WTC11 (cell line): ENCODE data around the gene SNX11. TPM values are rescaled to one million over a fixed set of nuclear protein-coding genes. Genes with fewer than 3 reads are reported as not detected.

Experiments used
- ATAC-seq: fragments of 200-7000 bp; cut with Tn5 transposase; 2 replicates; pipeline ENCODE4 v1.10.0; 2021; ENCODE audit warnings: mild to moderate bottlenecking, moderate library complexity
- CTCF ChIA-PET: fragments of 300-600 bp; sonication (Branson Sonifier 250); formaldehyde crosslinking; loops from one replicate; lab custom pipeline; 2021; ENCODE audit warnings: antibody characterized with exemption; lab: Charles Lee
- POLR2A ChIA-PET: fragments of 350-600 bp; sonication (Branson Sonifier 250); formaldehyde crosslinking; loops from one replicate; lab custom pipeline; 2021; ENCODE audit warnings: antibody characterized with exemption; lab: Charles Lee
- DNase-seq: peaks from one replicate; pipeline ENCODE4 v3.0.0; 2021; ENCODE audit warnings: low spot score
- H3K27ac Mint-ChIP-seq: 2 replicates; pipeline ENCODE4 v1.8.0; 2021; ENCODE audit warnings: mixed read lengths
- H3K27me3 Mint-ChIP-seq: 2 replicates; pipeline ENCODE4 v1.8.0; 2021; ENCODE audit warnings: low read depth, mild to moderate bottlenecking, moderate library complexity, mixed read lengths
- H3K36me3 Mint-ChIP-seq: 2 replicates; pipeline ENCODE4 v1.8.0; 2021; ENCODE audit warnings: mixed read lengths
- H3K4me1 Mint-ChIP-seq: 2 replicates; pipeline ENCODE4 v1.8.0; 2022; ENCODE audit warnings: mixed read lengths
- H3K4me3 Mint-ChIP-seq: 2 replicates; pipeline ENCODE4 v1.8.0; 2021; ENCODE audit warnings: mild to moderate bottlenecking, moderate library complexity, mixed read lengths
- H3K9me3 Mint-ChIP-seq: 2 replicates; pipeline ENCODE4 v1.8.0; 2021; ENCODE audit warnings: mixed read lengths
- CREB1 ChIP-seq: sonication (generic); formaldehyde crosslinking; IDR thresholded peaks from 2 replicates; pipeline ENCODE4 v1.8.0; 2023; ENCODE audit warnings: mild to moderate bottlenecking, missing genetic modification reagents
- CREM ChIP-seq: sonication (generic); formaldehyde crosslinking; IDR thresholded peaks from 2 replicates; pipeline ENCODE4 v1.8.1; 2022; ENCODE audit warnings: mild to moderate bottlenecking, missing genetic modification reagents, moderate library complexity
- EMX1 ChIP-seq: fragments of 250-450 bp; sonication (Bioruptor Pico); IDR thresholded peaks from 2 replicates; pipeline ENCODE4 v1.8.0; 2021; ENCODE audit warnings: mild to moderate bottlenecking
- ETV6 ChIP-seq: sonication (generic); formaldehyde crosslinking; IDR thresholded peaks from 2 replicates; pipeline ENCODE4 v1.8.1; 2022; ENCODE audit warnings: mild to moderate bottlenecking, missing genetic modification reagents
- FOXP1 ChIP-seq: sonication (generic); formaldehyde crosslinking; IDR thresholded peaks from 2 replicates; pipeline ENCODE4 v1.8.0; 2022; ENCODE audit warnings: missing genetic modification reagents, mild to moderate bottlenecking, moderate library complexity, borderline replicate concordance
- GRHL2 ChIP-seq: fragments of 250-450 bp; sonication (Bioruptor Pico); IDR thresholded peaks from 2 replicates; pipeline ENCODE4 v1.8.0; 2022; ENCODE audit warnings: mild to moderate bottlenecking, moderate library complexity; ENCODE audit not compliant: insufficient replicate concordance, severe bottlenecking
- GTF2I ChIP-seq: fragments of 250-450 bp; sonication (Bioruptor Pico); conservative IDR thresholded peaks from 2 replicates; pipeline ENCODE4 v1.4.0; 2021; ENCODE audit warnings: mild to moderate bottlenecking
- HMGA2 ChIP-seq: fragments of 250-450 bp; sonication (Bioruptor Pico); IDR thresholded peaks from 2 replicates; pipeline ENCODE4 v1.4.0; 2021; ENCODE audit warnings: mild to moderate bottlenecking, moderate library complexity
- JUN ChIP-seq: sonication (generic); formaldehyde crosslinking; IDR thresholded peaks from 2 replicates; pipeline ENCODE4 v1.8.0; 2023; ENCODE audit warnings: mild to moderate bottlenecking, missing genetic modification reagents
- KAT7 ChIP-seq: sonication (generic); formaldehyde crosslinking; IDR thresholded peaks from 2 replicates; pipeline ENCODE4 v1.8.1; 2023; ENCODE audit warnings: missing genetic modification reagents, mild to moderate bottlenecking, borderline replicate concordance
- MAX ChIP-seq: sonication (generic); formaldehyde crosslinking; IDR thresholded peaks from 2 replicates; pipeline ENCODE4 v1.8.0; 2022; ENCODE audit warnings: mild to moderate bottlenecking, missing genetic modification reagents
- NR2C2 ChIP-seq: sonication (generic); formaldehyde crosslinking; IDR thresholded peaks from 2 replicates; pipeline ENCODE4 v1.8.0; 2022; ENCODE audit warnings: mild to moderate bottlenecking, missing genetic modification reagents
- OVOL2 ChIP-seq: fragments of 250-450 bp; sonication (Bioruptor Pico); IDR thresholded peaks from 2 replicates; pipeline ENCODE4 v1.9.0; 2021; ENCODE audit warnings: mild to moderate bottlenecking, borderline replicate concordance
- RELA ChIP-seq: sonication (generic); formaldehyde crosslinking; IDR thresholded peaks from 2 replicates; pipeline ENCODE4 v1.8.1; 2022; ENCODE audit warnings: missing genetic modification reagents, mild to moderate bottlenecking, borderline replicate concordance
- SOX15 ChIP-seq: fragments of 250-450 bp; sonication (Bioruptor Pico); IDR thresholded peaks from 2 replicates; pipeline ENCODE4 v1.9.0; 2021; ENCODE audit warnings: mild to moderate bottlenecking
- SP1 ChIP-seq: sonication (generic); formaldehyde crosslinking; conservative IDR thresholded peaks from 2 replicates; pipeline ENCODE4 v1.8.1; 2022; ENCODE audit warnings: missing genetic modification reagents
- ZMAT4 ChIP-seq: fragments of 250-450 bp; sonication (Bioruptor Pico); IDR thresholded peaks from 2 replicates; pipeline ENCODE4 v1.9.0; 2021; ENCODE audit warnings: mild to moderate bottlenecking
- ZNF121 ChIP-seq: sonication (generic); formaldehyde crosslinking; IDR thresholded peaks from 2 replicates; pipeline ENCODE4 v1.8.0; 2023; ENCODE audit warnings: missing genetic modification reagents
- ZNF317 ChIP-seq: sonication (generic); formaldehyde crosslinking; IDR thresholded peaks from 2 replicates; pipeline ENCODE4 v1.8.1; 2023; ENCODE audit warnings: low read depth, mild to moderate bottlenecking, moderate library complexity, missing genetic modification reagents, borderline replicate concordance
- ZNF425 ChIP-seq: fragments of 250-450 bp; sonication (Bioruptor Pico); conservative IDR thresholded peaks from 2 replicates; pipeline ENCODE4 v1.9.0; 2021; ENCODE audit warnings: mild to moderate bottlenecking
- total RNA-seq: library from RNA; stranded (reverse); gene quantifications from 3 replicates; pipeline ENCODE4 v1.2.3, GENCODE V29; 2021
- TF ChIP-seq, protein P1 (sequence below): sonication (generic); formaldehyde crosslinking; IDR thresholded peaks from 2 replicates; pipeline ENCODE4 v1.8.0; 2022; ENCODE audit warnings: mild to moderate bottlenecking, missing genetic modification reagents
- TF ChIP-seq, protein P2 (sequence below): sonication (generic); formaldehyde crosslinking; IDR thresholded peaks from 2 replicates; pipeline ENCODE4 v1.8.1; 2023; ENCODE audit warnings: mild to moderate bottlenecking, moderate library complexity, missing genetic modification reagents
- TF ChIP-seq, protein P3 (sequence below): sonication (generic); formaldehyde crosslinking; IDR thresholded peaks from 2 replicates; pipeline ENCODE4 v1.8.0; 2022; ENCODE audit warnings: mild to moderate bottlenecking, missing genetic modification reagents
- TF ChIP-seq, protein P4 (sequence below): sonication (generic); formaldehyde crosslinking; IDR thresholded peaks from 2 replicates; pipeline ENCODE4 v1.8.1; 2022; ENCODE audit warnings: mild to moderate bottlenecking, moderate library complexity, missing genetic modification reagents

The SNX11 gene
- total RNA-seq, 1 experiment from 2014 or later: 24.5 TPM

GRCh38 chr17:48093341-48094045 lies 14.1 kb upstream of the SNX11 start:
- H3K9me3 Mint-ChIP-seq: no peaks in the 10 kb centered on the region
- H3K4me3 Mint-ChIP-seq: no peak overlapping the region
- H3K36me3 Mint-ChIP-seq: 0 out of 2 replicates have a peak, but pooled peaks cover 3% of the 10 kb centered on the region
- ChIA-PET CTCF (interaction anchor here (0.6 to 1.5 kb wide), 2 partner anchors 13 to 19 kb away, joined by 4 to 5 read pairs; no protein-coding TSS in a partner anchor), POLR2A (interaction anchor here (0.7 kb wide), 1 partner anchor 1699 kb away, joined by 3 read pairs; no protein-coding TSS in a partner anchor)
- H3K27ac Mint-ChIP-seq: peak overlapping the region; percentile 36
- no peak for DNase-seq
- peaks cover 10% of the 10 kb centered on the region; the same call in 1 of the 2 replicates for H3K4me1 Mint-ChIP-seq
- H3K27me3 Mint-ChIP-seq: no peaks in the 10 kb centered on the region
- no peak for ATAC-seq
- TF ChIP-seq JUN (no peak), ZNF317 (no peak), SP1 (CRISPR knock-in tag) (no peak), ZNF121 (CRISPR knock-in tag) (no peak), ETV6 (CRISPR knock-in tag) (no peak), SOX15 (no peak), CREB1 (CRISPR knock-in tag) (no peak), GTF2I (CRISPR knock-in tag) (no peak), FOXP1 (CRISPR knock-in tag) (no peak)
- TF ChIP-seq, protein P1, sequence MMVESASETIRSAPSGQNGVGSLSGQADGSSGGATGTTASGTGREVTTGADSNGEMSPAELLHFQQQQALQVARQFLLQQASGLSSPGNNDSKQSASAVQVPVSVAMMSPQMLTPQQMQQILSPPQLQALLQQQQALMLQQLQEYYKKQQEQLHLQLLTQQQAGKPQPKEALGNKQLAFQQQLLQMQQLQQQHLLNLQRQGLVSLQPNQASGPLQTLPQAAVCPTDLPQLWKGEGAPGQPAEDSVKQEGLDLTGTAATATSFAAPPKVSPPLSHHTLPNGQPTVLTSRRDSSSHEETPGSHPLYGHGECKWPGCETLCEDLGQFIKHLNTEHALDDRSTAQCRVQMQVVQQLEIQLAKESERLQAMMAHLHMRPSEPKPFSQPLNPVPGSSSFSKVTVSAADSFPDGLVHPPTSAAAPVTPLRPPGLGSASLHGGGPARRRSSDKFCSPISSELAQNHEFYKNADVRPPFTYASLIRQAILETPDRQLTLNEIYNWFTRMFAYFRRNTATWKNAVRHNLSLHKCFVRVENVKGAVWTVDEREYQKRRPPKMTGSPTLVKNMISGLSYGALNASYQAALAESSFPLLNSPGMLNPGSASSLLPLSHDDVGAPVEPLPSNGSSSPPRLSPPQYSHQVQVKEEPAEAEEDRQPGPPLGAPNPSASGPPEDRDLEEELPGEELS: no peak
- TF ChIP-seq, protein P2, sequence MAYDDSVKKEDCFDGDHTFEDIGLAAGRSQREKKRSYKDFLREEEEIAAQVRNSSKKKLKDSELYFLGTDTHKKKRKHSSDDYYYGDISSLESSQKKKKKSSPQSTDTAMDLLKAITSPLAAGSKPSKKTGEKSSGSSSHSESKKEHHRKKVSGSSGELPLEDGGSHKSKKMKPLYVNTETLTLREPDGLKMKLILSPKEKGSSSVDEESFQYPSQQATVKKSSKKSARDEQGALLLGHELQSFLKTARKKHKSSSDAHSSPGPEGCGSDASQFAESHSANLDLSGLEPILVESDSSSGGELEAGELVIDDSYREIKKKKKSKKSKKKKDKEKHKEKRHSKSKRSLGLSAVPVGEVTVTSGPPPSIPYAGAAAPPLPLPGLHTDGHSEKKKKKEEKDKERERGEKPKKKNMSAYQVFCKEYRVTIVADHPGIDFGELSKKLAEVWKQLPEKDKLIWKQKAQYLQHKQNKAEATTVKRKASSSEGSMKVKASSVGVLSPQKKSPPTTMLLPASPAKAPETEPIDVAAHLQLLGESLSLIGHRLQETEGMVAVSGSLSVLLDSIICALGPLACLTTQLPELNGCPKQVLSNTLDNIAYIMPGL (CRISPR knock-in tag): no peak

GRCh38 chr17:48095611-48096010 lies 12.0 kb upstream of the SNX11 start:
- DNase-seq (no peak), ATAC-seq (no peak)
- Mint-ChIP-seq H3K4me3 (no peak overlapping the region), H3K27ac (no peak overlapping the region), H3K36me3 (no peaks in the 10 kb centered on the region), H3K9me3 (no peaks in the 10 kb centered on the region)
- POLR2A ChIA-PET: no interaction called here
- TF ChIP-seq HMGA2 (CRISPR knock-in tag) (no peak), GRHL2 (CRISPR knock-in tag) (no peak), RELA (CRISPR knock-in tag) (no peak), EMX1 (CRISPR knock-in tag) (no peak), MAX (no peak), KAT7 (CRISPR knock-in tag) (no peak), OVOL2 (no peak), CREM (CRISPR knock-in tag) (no peak), ZNF425 (CRISPR knock-in tag) (no peak), NR2C2 (no peak), ZMAT4 (no peak)
- TF ChIP-seq, protein P3, sequence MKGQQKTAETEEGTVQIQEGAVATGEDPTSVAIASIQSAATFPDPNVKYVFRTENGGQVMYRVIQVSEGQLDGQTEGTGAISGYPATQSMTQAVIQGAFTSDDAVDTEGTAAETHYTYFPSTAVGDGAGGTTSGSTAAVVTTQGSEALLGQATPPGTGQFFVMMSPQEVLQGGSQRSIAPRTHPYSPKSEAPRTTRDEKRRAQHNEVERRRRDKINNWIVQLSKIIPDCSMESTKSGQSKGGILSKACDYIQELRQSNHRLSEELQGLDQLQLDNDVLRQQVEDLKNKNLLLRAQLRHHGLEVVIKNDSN (CRISPR knock-in tag): no peak
- TF ChIP-seq, protein P4, sequence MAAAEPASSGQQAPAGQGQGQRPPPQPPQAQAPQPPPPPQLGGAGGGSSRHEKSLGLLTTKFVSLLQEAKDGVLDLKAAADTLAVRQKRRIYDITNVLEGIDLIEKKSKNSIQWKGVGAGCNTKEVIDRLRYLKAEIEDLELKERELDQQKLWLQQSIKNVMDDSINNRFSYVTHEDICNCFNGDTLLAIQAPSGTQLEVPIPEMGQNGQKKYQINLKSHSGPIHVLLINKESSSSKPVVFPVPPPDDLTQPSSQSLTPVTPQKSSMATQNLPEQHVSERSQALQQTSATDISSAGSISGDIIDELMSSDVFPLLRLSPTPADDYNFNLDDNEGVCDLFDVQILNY: no peak
- TF ChIP-seq, all 79 proteins: peak for 0
- peaks cover 20% of the 10 kb centered on the region for H3K4me1 Mint-ChIP-seq
- CTCF ChIA-PET: interaction anchor here (0.5 to 1.1 kb wide), 3 partner anchors 14 to 75 kb away, joined by 3 to 5 read pairs (median 3); no protein-coding TSS in a partner anchor
- no peaks in the 10 kb centered on the region for H3K27me3 Mint-ChIP-seq
